Measurements from ENCODE around the gene HEXIM2.

HEXIM2 gene

DNA sequence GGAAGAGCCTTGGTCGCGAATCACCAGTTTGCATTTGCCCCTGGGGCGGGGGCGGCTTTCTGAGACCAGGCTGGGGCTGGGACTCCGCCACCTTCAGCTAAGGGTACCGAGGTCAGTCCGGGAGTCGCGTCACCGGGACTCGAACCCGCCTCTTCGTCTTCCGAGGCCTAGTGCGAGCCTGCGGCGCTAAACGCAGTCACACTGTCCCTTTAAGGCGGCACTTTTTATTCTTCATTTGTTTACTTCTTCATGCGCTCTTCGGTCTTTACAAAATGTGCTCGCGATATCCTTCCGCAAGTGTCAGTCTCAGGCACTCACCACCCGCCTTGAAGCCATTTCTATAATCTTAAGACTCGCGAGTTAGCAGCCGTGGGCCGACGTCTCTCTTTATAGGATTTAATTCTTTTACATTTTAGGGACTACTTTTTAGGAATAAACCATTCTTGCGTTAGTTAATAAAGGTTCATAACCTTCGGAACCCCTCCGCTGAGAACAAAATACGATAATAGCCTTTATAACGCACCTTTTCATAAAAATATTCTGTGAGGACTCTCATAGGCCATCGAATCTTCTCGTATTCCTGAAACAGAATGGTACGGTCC, 14.0 kb upstream of the HEXIM2 start (continued):
- TF ChIP-seq, protein P1, sequence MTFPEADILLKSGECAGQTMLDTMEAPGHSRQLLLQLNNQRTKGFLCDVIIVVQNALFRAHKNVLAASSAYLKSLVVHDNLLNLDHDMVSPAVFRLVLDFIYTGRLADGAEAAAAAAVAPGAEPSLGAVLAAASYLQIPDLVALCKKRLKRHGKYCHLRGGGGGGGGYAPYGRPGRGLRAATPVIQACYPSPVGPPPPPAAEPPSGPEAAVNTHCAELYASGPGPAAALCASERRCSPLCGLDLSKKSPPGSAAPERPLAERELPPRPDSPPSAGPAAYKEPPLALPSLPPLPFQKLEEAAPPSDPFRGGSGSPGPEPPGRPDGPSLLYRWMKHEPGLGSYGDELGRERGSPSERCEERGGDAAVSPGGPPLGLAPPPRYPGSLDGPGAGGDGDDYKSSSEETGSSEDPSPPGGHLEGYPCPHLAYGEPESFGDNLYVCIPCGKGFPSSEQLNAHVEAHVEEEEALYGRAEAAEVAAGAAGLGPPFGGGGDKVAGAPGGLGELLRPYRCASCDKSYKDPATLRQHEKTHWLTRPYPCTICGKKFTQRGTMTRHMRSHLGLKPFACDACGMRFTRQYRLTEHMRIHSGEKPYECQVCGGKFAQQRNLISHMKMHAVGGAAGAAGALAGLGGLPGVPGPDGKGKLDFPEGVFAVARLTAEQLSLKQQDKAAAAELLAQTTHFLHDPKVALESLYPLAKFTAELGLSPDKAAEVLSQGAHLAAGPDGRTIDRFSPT (tag by site-specific recombination; IDR thresholded peaks at IDR 0.05): no peak
- TF ChIP-seq ZXDB (tag by site-specific recombination; IDR thresholded peaks at IDR 0.05) (peak; percentile 92), ZNF777 (tag by site-specific recombination; IDR thresholded peaks at IDR 0.05; ENCODE audit: borderline replicate concordance) (peak; percentile 11; the same call in 1 of the 2 replicates), ZNF791 (tag by site-specific recombination; IDR thresholded peaks at IDR 0.05) (no peak), ZNF404 (tag by site-specific recombination; IDR thresholded peaks at IDR 0.05) (no peak), ZNF266 (tag by site-specific recombination; IDR thresholded peaks at IDR 0.05; ENCODE audit: low read depth) (no peak), KLF7 (tag by site-specific recombination; IDR thresholded peaks at IDR 0.05; ENCODE audit: borderline replicate concordance) (peak; percentile 90), ZNF184 (tag by site-specific recombination; IDR thresholded peaks at IDR 0.05) (peak; percentile 89; the same call in 1 of the 2 replicates), ZNF621 (tag by site-specific recombination; IDR thresholded peaks at IDR 0.05) (no peak), HOXD13 (CRISPR knock-in tag; IDR thresholded peaks at IDR 0.05; ENCODE audit: borderline replicate concordance) (no peak), ZNF292 (tag by site-specific recombination; IDR thresholded peaks at IDR 0.05; ENCODE audit: borderline replicate concordance, low read depth) (no peak), GLI4 (tag by site-specific recombination; IDR thresholded peaks at IDR 0.05) (0 out of 2 replicates have a peak, but pooled peaks have one; percentile 69), BCL11B (tag by site-specific recombination; IDR thresholded peaks at IDR 0.05; ENCODE audit: low read depth) (0 out of 2 replicates have a peak, but pooled peaks have one; percentile 39), YY1 (tag by site-specific recombination; IDR thresholded peaks at IDR 0.05) (peak; percentile 86), ZNF677 (tag by site-specific recombination; IDR thresholded peaks at IDR 0.05) (no peak), ZNF660 (tag by site-specific recombination; IDR thresholded peaks at IDR 0.05) (peak; percentile 94), ZFP69B (tag by site-specific recombination; IDR thresholded peaks at IDR 0.05) (peak; percentile 95), ZNF112 (tag by site-specific recombination; IDR thresholded peaks at IDR 0.05) (no peak)
- TF ChIP-seq, protein P2, sequence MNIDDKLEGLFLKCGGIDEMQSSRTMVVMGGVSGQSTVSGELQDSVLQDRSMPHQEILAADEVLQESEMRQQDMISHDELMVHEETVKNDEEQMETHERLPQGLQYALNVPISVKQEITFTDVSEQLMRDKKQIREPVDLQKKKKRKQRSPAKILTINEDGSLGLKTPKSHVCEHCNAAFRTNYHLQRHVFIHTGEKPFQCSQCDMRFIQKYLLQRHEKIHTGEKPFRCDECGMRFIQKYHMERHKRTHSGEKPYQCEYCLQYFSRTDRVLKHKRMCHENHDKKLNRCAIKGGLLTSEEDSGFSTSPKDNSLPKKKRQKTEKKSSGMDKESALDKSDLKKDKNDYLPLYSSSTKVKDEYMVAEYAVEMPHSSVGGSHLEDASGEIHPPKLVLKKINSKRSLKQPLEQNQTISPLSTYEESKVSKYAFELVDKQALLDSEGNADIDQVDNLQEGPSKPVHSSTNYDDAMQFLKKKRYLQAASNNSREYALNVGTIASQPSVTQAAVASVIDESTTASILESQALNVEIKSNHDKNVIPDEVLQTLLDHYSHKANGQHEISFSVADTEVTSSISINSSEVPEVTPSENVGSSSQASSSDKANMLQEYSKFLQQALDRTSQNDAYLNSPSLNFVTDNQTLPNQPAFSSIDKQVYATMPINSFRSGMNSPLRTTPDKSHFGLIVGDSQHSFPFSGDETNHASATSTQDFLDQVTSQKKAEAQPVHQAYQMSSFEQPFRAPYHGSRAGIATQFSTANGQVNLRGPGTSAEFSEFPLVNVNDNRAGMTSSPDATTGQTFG (tag by site-specific recombination; IDR thresholded peaks at IDR 0.05; ENCODE audit: borderline replicate concordance): peak; percentile 42; the same call in 1 of the 2 replicates
- TF ChIP-seq, protein P3, sequence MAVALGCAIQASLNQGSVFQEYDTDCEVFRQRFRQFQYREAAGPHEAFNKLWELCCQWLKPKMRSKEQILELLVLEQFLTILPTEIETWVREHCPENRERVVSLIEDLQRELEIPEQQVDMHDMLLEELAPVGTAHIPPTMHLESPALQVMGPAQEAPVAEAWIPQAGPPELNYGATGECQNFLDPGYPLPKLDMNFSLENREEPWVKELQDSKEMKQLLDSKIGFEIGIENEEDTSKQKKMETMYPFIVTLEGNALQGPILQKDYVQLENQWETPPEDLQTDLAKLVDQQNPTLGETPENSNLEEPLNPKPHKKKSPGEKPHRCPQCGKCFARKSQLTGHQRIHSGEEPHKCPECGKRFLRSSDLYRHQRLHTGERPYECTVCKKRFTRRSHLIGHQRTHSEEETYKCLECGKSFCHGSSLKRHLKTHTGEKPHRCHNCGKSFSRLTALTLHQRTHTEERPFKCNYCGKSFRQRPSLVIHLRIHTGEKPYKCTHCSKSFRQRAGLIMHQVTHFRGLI (tag by site-specific recombination; IDR thresholded peaks at IDR 0.05): peak; percentile 83; the same call in 1 of the 2 replicates
- TF ChIP-seq, protein P4, sequence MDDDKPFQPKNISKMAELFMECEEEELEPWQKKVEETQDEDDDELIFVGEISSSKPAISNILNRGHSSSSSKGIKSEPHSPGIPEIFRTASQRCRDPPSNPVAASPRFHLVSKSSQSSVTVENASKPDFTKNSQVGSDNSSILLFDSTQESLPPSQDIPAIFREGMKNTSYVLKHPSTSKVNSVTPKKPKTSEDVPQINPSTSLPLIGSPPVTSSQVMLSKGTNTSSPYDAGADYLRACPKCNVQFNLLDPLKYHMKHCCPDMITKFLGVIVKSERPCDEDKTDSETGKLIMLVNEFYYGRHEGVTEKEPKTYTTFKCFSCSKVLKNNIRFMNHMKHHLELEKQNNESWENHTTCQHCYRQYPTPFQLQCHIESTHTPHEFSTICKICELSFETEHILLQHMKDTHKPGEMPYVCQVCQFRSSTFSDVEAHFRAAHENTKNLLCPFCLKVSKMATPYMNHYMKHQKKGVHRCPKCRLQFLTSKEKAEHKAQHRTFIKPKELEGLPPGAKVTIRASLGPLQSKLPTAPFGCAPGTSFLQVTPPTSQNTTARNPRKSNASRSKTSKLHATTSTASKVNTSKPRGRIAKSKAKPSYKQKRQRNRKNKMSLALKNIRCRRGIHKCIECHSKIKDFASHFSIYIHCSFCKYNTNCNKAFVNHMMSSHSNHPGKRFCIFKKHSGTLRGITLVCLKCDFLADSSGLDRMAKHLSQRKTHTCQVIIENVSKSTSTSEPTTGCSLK (tag by site-specific recombination; IDR thresholded peaks at IDR 0.05): no peak
- TF ChIP-seq, protein P5, sequence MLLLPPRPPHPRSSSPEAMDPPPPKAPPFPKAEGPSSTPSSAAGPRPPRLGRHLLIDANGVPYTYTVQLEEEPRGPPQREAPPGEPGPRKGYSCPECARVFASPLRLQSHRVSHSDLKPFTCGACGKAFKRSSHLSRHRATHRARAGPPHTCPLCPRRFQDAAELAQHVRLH (tag by site-specific recombination; IDR thresholded peaks at IDR 0.05): peak; percentile 91; the same call in 1 of the 2 replicates
- TF ChIP-seq, protein P6, sequence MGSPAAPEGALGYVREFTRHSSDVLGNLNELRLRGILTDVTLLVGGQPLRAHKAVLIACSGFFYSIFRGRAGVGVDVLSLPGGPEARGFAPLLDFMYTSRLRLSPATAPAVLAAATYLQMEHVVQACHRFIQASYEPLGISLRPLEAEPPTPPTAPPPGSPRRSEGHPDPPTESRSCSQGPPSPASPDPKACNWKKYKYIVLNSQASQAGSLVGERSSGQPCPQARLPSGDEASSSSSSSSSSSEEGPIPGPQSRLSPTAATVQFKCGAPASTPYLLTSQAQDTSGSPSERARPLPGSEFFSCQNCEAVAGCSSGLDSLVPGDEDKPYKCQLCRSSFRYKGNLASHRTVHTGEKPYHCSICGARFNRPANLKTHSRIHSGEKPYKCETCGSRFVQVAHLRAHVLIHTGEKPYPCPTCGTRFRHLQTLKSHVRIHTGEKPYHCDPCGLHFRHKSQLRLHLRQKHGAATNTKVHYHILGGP (tag by site-specific recombination; IDR thresholded peaks at IDR 0.05): 0 out of 2 replicates have a peak, but pooled peaks have one; percentile 44
- TF ChIP-seq, protein P7, sequence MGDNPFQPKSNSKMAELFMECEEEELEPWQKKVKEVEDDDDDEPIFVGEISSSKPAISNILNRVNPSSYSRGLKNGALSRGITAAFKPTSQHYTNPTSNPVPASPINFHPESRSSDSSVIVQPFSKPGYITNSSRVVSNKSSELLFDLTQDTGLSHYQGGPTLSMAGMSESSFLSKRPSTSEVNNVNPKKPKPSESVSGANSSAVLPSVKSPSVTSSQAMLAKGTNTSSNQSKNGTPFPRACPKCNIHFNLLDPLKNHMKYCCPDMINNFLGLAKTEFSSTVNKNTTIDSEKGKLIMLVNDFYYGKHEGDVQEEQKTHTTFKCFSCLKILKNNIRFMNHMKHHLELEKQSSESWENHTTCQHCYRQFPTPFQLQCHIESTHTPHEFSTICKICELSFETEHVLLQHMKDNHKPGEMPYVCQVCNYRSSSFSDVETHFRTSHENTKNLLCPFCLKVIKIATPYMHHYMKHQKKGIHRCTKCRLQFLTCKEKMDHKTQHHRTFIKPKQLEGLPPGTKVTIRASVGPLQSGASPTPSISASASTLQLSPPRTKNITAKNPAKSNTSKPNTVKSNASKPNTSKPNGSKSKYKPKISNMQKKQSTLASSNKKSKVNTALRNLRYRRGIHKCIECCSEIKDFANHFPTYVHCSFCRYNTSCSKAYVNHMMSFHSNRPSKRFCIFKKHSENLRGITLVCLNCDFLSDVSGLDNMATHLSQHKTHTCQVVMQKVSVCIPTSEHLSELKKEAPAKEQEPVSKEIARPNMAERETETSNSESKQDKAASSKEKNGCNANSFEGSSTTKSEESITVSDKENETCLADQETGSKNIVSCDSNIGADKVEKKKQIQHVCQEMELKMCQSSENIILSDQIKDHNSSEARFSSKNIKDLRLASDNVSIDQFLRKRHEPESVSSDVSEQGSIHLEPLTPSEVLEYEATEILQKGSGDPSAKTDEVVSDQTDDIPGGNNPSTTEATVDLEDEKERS (tag by site-specific recombination; IDR thresholded peaks at IDR 0.05): no peak
- TF ChIP-seq, protein P8, sequence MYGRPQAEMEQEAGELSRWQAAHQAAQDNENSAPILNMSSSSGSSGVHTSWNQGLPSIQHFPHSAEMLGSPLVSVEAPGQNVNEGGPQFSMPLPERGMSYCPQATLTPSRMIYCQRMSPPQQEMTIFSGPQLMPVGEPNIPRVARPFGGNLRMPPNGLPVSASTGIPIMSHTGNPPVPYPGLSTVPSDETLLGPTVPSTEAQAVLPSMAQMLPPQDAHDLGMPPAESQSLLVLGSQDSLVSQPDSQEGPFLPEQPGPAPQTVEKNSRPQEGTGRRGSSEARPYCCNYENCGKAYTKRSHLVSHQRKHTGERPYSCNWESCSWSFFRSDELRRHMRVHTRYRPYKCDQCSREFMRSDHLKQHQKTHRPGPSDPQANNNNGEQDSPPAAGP (tag by site-specific recombination; IDR thresholded peaks at IDR 0.05): peak; percentile 97

Measured in HEK293 (cell line).